WERI-Rb-1 (cell line): ENCODE results near the gene OR5V1.
"Not testable (repeated sequence)": the region's sequence is repeated elsewhere in the genome, so short reads cannot be mapped to it uniquely, and the experiment has no call there.

Experiments used
- DNase-seq: peaks from one replicate; pipeline ENCODE4 v3.0.0-alpha.2; 2020
- H3K27ac ChIP-seq: fragments of 250-450 bp; sonication (Bioruptor Pico); 2 replicates; pipeline ENCODE4 v1.5.1; 2020; ENCODE audit warnings: mild to moderate bottlenecking, moderate library complexity
- H3K27me3 ChIP-seq: fragments of 250-450 bp; sonication (Bioruptor Pico); 2 replicates; pipeline ENCODE4 v1.5.1; 2021; ENCODE audit warnings: mild to moderate bottlenecking, low read depth, moderate library complexity; ENCODE audit not compliant: insufficient read depth, severe bottlenecking
- H3K36me3 ChIP-seq: fragments of 250-450 bp; sonication (Bioruptor Pico); 2 replicates; pipeline ENCODE4 v1.5.1; 2020; ENCODE audit warnings: mild to moderate bottlenecking, moderate library complexity
- H3K4me3 ChIP-seq: 2 replicates; pipeline ENCODE4 v1.5.1; 2011; ENCODE audit warnings: low read depth, mild to moderate bottlenecking, control low read depth, low read length
- H3K9me3 ChIP-seq: fragments of 250-450 bp; sonication (Bioruptor Pico); 2 replicates; pipeline ENCODE4 v1.5.1; 2021; ENCODE audit warnings: mild to moderate bottlenecking, moderate library complexity; ENCODE audit not compliant: severe bottlenecking
- TF ChIP-seq, protein P1 (sequence below): IDR thresholded peaks from 2 replicates; pipeline ENCODE4 v1.5.1; 2011; ENCODE audit warnings: low read depth, mild to moderate bottlenecking, control low read depth, inconsistent platforms, low read length

OR5V1 gene

DNA sequence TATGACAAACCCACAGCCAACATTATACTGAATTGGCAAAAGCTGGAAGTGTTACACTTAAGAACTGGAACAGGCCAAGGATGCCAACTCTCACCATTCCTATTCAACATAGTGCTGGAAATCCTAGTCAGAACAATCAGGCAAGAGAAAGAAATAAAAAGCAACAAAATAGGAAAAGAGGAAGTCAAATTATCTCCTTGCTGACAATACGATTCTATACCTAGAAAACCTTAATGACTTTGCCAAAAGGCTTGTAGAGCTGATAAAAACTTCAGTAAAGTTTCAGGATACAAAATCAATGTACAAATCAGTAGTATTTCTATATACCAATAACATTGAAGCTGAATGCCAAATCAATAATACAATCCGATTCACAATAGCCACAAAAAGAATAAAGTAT, 32.4 kb downstream of the OR5V1 start:
- peaks cover 83% of the 10 kb centered on the region for H3K27me3 ChIP-seq
- no peak for DNase-seq
- no peak overlapping the region for H3K27ac ChIP-seq
- TF ChIP-seq, protein P1, sequence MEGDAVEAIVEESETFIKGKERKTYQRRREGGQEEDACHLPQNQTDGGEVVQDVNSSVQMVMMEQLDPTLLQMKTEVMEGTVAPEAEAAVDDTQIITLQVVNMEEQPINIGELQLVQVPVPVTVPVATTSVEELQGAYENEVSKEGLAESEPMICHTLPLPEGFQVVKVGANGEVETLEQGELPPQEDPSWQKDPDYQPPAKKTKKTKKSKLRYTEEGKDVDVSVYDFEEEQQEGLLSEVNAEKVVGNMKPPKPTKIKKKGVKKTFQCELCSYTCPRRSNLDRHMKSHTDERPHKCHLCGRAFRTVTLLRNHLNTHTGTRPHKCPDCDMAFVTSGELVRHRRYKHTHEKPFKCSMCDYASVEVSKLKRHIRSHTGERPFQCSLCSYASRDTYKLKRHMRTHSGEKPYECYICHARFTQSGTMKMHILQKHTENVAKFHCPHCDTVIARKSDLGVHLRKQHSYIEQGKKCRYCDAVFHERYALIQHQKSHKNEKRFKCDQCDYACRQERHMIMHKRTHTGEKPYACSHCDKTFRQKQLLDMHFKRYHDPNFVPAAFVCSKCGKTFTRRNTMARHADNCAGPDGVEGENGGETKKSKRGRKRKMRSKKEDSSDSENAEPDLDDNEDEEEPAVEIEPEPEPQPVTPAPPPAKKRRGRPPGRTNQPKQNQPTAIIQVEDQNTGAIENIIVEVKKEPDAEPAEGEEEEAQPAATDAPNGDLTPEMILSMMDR, result no peak
- H3K36me3 ChIP-seq, result no peaks in the 10 kb centered on the region
- peaks cover 5% of the 10 kb centered on the region for H3K9me3 ChIP-seq
- H3K4me3 ChIP-seq, result no peak overlapping the region

DNA sequence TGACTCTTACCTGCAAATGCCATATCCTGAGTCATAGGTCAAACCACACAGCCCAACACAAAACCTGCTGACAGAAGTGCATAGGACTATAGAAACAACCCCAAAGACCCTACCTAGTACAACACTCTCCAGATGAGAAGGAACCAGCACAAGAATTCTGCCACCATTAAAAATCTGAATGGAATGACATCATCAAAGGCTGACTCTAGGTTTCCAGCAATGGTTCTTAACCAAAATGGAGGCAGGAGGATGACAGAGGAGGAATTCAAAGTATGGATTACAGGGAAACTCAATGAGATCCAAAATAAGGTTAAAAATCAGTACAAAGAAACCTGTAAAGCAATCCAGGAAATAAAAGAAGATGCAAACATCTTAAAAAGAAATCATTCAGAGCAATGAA, 36.0 kb downstream of the OR5V1 start:
- DNase-seq, result no peak
- peaks cover 5% of the 10 kb centered on the region for H3K9me3 ChIP-seq
- TF ChIP-seq, protein P1, result no peak
- H3K27ac ChIP-seq, result no peak overlapping the region
- H3K4me3 ChIP-seq, result no peak overlapping the region
- peaks cover 81% of the 10 kb centered on the region for H3K27me3 ChIP-seq
- H3K36me3 ChIP-seq, result no peaks in the 10 kb centered on the region

DNA sequence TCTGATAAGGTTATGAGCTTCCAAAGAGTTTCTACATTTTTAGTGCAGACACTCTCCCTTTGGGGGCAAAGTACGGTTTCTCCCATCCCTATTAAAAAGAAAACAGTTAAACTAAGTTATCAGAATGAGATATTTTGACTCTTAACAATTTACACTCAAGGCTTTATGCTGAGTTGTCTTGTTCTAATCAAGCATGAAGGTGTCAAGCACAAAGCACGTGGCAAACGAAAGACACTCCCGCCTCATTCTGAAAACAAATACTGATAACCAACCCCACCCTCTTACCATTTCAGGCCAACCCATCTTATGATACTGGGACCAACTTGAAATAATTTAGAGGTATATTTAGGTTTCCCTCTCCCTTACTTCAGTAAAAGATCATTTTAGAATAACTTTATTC, 42.9 kb downstream of the OR5V1 start:
- DNase-seq, result no peak
- H3K9me3 ChIP-seq, result no peaks in the 10 kb centered on the region
- H3K4me3 ChIP-seq, result no peak overlapping the region
- no peaks in the 10 kb centered on the region for H3K36me3 ChIP-seq
- no peak overlapping the region for H3K27ac ChIP-seq
- TF ChIP-seq, protein P1, result no peak
- peaks cover 82% of the 10 kb centered on the region for H3K27me3 ChIP-seq

DNA sequence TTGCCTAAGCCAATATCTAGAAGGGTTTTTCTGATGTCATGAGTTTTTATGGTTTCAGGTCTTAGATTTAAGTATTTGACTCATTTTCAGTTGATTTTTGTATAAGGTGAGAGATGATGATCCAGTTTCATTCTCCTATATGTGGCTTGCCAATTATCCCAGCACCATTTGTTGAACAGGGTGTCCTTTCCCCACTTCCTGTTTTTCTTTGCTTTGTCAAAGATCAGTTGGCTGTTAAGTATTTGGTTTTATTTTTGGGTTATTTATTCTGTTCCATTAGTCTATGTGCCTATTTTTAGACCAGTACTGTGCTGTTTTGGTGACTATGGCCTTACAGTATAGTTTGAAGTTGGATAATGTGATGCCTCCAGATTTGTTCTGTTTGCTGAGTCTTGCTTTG, 45.3 kb downstream of the OR5V1 start:
- not testable (repeated sequence) for H3K36me3 ChIP-seq, DNase-seq, H3K4me3 ChIP-seq, H3K27ac ChIP-seq, H3K9me3 ChIP-seq
- H3K27me3 ChIP-seq, result peaks cover 75% of the 10 kb centered on the region

DNA sequence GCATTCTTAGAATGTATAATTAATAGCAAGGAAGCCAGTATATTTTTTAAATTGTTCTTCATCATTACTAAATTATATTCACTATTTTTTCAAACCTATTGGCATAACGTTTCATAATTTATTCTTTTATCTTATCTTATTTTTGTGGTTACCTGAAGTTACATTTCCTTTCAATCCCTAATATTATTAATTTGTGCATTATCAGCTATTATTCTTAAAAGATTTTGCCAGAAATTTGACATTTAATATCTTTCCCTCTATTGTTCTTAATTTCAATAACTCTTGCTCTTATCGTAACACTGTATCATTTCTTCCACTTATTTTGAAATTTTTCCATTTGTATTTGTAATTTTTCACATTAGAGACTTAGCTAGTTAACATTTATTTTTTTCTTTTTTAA, 48.7 kb downstream of the OR5V1 start:
- Histone ChIP-seq H3K27ac (no peak overlapping the region), H3K9me3 (no peaks in the 10 kb centered on the region), H3K27me3 (peaks cover 76% of the 10 kb centered on the region), H3K36me3 (no peaks in the 10 kb centered on the region), H3K4me3 (no peak overlapping the region)
- DNase-seq, result no peak
- TF ChIP-seq, protein P1, result no peak
